ENCODE results near the gene EVI5L.
"Not testable (repeated sequence)": the region's sequence is repeated elsewhere in the genome, so short reads cannot be mapped to it uniquely, and the experiment has no call there.

- TF ChIP-seq POLR2A (IDR thresholded peaks at IDR 0.05; ENCODE audit: low read length); GATA1 (IDR thresholded peaks at IDR 0.05; ENCODE audit: low read depth, low read length): not testable (repeated sequence)
Measured at GRCh38 chr19:7859087-7859486, 29.1 kb downstream of the EVI5L start.

Data from erythroblast (primary cell).